Epithelial cell of proximal tubule (primary cell): Measurements from ENCODE around the gene BMAL2. TPM values are rescaled to one million over a fixed set of nuclear protein-coding genes. Genes with fewer than 3 reads are reported as not detected.

Source experiments
- DNase-seq: peaks from one replicate; pipeline ENCODE4 v3.0.0-alpha.2; 2011; ENCODE audit warnings: low read depth
- H3K4me3 ChIP-seq: 2 replicates; pipeline ENCODE4 v1.5.1; 2011; ENCODE audit warnings: low read depth, mild to moderate bottlenecking, low read length
- CTCF ChIP-seq: conservative IDR thresholded peaks from 2 replicates; pipeline ENCODE4 v1.5.1; 2012; ENCODE audit warnings: low read depth, mild to moderate bottlenecking, low read length
- total RNA-seq: library from RNA; depleted of rRNA; stranded (reverse); fragments of >200 nt; gene quantifications from 2 replicates; pipeline ENCODE4 v1.2.3, GENCODE V29; 2015

The BMAL2 gene
- total RNA-seq, 1 donor from 2014 or later = 27.4 TPM

DNA sequence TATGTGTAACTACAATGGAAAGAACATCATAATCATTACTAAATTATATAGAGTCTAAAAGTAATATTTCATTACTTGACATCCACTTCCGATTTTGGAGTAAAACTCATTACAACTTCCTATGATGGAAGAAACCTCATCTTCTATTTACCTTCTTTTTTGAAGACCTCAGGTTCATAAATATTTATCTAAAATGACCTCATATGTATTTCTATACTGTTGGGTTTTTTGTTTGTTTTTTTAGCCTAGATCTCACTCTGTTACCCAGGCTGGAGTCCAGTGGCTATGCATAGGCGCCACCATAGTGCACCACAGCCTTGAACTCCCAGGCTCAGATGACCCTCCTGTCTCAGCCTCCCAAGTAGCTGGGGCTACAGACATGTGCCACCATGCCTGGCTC is 39.9 kb upstream of the BMAL2 start:
- H3K4me3 ChIP-seq = no peak overlapping the region
- no peak for DNase-seq
- no peak for TF ChIP-seq CTCF

GRCh38 chr12:27293463-27293862 is 39.2 kb upstream of the BMAL2 start:
- H3K4me3 ChIP-seq = no peak overlapping the region
- TF ChIP-seq CTCF = no peak
- no peak for DNase-seq

DNA sequence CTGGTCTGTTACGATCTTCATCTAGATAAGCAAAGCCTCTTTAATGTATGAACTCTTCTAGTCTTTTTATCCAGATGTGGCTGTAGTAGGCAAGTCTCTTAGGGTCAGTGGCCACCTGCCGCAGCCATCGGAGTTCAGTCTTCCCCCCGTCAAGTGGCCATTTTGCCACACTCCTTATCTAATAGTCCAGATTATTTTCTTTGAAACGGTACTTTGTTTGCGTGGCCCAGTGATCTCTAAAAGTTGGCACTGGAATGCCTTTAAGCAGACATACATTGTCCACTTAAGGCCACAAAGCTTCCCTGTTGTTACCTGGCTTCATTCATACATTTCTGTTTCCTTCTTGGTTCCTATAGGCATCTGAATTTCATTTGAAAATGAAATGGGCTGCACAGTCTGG is 36.0 kb upstream of the BMAL2 start:
- H3K4me3 ChIP-seq = no peak overlapping the region
- TF ChIP-seq CTCF = no peak
- no peak for DNase-seq

DNA sequence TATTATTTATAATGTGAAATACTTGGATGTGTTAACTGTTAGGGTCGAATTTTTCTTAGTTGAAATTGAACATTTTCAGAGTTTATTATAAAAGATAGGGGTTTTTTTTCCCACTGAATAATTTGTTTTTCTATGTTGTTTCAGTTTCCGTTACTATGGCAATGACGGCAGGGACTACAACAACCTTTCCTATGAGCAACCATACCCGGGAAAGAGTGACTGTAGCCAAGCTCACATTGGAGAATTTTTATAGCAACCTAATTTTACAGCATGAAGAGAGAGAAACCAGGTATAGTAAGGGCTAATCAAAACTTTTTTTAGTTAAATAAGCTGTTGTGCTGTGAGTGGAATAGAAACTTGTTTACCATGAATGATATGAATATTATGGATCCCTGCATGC is 35.1 kb upstream of the BMAL2 start:
- TF ChIP-seq CTCF = no peak
- no peak overlapping the region for H3K4me3 ChIP-seq
- no peak for DNase-seq

GRCh38 chr12:27299102-27299501 is 33.5 kb upstream of the BMAL2 start:
- no peak for TF ChIP-seq CTCF
- no peak for DNase-seq

GRCh38 chr12:27300226-27300625 is 32.4 kb upstream of the BMAL2 start:
- no peak for TF ChIP-seq CTCF
- no peak overlapping the region for H3K4me3 ChIP-seq
- no peak for DNase-seq

More at GRCh38 chr12:27299102-27299501, 33.5 kb upstream of the BMAL2 start:
- H3K4me3 ChIP-seq = no peak overlapping the region

DNA sequence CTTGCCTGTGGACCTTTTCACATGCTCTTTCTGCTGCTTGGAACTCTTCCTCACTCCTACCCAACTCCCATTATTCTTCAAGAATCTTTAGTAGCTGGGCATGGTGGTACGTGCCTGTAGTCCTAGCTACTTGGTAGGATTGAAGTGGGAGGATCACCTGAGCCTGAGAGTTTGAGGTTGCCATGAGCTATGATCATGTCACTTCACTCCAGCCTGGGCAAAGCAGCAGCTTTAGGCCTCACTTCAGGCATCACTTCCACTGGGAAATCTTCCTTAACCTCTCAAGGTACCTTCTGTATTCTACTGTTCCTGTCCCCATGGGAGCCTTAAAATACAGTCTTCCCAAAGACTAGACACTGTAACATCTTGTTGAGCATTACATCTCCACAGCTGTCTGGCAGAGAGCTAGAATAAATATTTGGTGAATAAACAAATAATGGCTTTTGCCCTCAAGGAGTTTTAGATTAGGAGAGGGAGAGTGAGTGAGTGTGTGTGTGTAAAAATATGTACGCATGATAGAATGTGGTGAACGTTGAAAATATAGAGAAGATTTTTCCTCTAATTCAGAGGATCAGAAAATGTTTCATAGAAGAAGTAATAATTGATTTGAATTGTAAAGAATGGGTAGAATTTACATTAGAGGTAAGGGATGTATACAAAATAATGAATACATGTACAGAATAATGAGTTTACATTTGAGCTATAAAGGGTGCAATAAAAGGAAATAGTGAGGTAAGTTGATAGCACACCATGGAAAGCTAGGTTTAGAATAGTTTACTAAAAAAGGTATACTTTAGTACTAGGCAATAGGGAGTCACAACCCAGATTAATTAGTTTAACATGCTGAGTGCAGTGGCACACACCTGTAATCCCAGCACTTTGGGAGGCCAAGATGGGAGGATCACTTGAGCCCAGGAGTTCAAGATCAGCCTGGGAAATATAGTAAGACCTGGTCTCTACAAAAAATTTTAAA is 29.2 kb upstream of the BMAL2 start:
- no peak for DNase-seq
- no peak for TF ChIP-seq CTCF

More for the DNA sequence above, 29.2 kb upstream of the BMAL2 start:
- H3K4me3 ChIP-seq = no peak overlapping the region
